ENCODE results near the gene VIL1.

VIL1 gene

GRCh38 chr2:218406209-218406948 lies 12.5 kb upstream of the VIL1 start:
- peak; percentile 94 to 96 for DNase-seq (ENCODE audit: low read depth in 2 of 2)

GRCh38 chr2:218406949-218407618 lies 11.8 kb upstream of the VIL1 start:
- peak in 1 of 2 donors; percentile 46 for DNase-seq (ENCODE audit: low read depth in 2 of 2)

GRCh38 chr2:218407717-218408116 lies 11.2 kb upstream of the VIL1 start:
- no peak for DNase-seq (ENCODE audit: low read depth in 2 of 2)

- no peak for DNase-seq (ENCODE audit: low read depth in 2 of 2)
Observed at GRCh38 chr2:218418321-218418716, 604 bp upstream of the VIL1 start.

- DNase-seq (ENCODE audit: low read depth in 2 of 2), result no peak
Observed at GRCh38 chr2:218419630-218420216, 800 bp downstream of the VIL1 start.

GRCh38 chr2:218421027-218421426 lies 2.1 kb downstream of the VIL1 start:
- no peak for DNase-seq (ENCODE audit: low read depth in 2 of 2)

GRCh38 chr2:218422403-218423086 lies 3.6 kb downstream of the VIL1 start:
- no peak for DNase-seq (ENCODE audit: low read depth in 2 of 2)

GRCh38 chr2:218423584-218423983 lies 4.7 kb downstream of the VIL1 start:
- DNase-seq (ENCODE audit: low read depth in 2 of 2), result no peak

GRCh38 chr2:218425531-218425930 lies 6.6 kb downstream of the VIL1 start:
- DNase-seq (ENCODE audit: low read depth in 2 of 2), result no peak

- DNase-seq (ENCODE audit: low read depth in 2 of 2), result no peak
Observed at GRCh38 chr2:218427741-218428140, 8.8 kb downstream of the VIL1 start.

- no peak for DNase-seq (ENCODE audit: low read depth in 2 of 2)
Observed at GRCh38 chr2:218428846-218429558, 10.1 kb downstream of the VIL1 start.

GRCh38 chr2:218429911-218430692 lies 11.2 kb downstream of the VIL1 start:
- DNase-seq (ENCODE audit: low read depth in 2 of 2), result no peak

GRCh38 chr2:218430721-218431120 lies 11.8 kb downstream of the VIL1 start:
- DNase-seq (ENCODE audit: low read depth in 2 of 2), result no peak

- DNase-seq (ENCODE audit: low read depth in 2 of 2), result no peak
Observed at GRCh38 chr2:218431878-218432277, 13.0 kb downstream of the VIL1 start.

- no peak for DNase-seq (ENCODE audit: low read depth in 2 of 2)
Observed at GRCh38 chr2:218432676-218433365, 13.9 kb downstream of the VIL1 start.

GRCh38 chr2:218434456-218434855 lies 15.5 kb downstream of the VIL1 start:
- no peak for DNase-seq (ENCODE audit: low read depth in 2 of 2)

- no peak for DNase-seq (ENCODE audit: low read depth in 2 of 2)
Observed at GRCh38 chr2:218435003-218435982, 16.4 kb downstream of the VIL1 start.

GRCh38 chr2:218436992-218437391 lies 18.1 kb downstream of the VIL1 start:
- DNase-seq (ENCODE audit: low read depth in 2 of 2), result no peak

- no peak for DNase-seq (ENCODE audit: low read depth in 2 of 2)
Observed at GRCh38 chr2:218437969-218438368, 19.0 kb downstream of the VIL1 start.
